PC-3 (cell line): ENCODE measurements around the gene CHGA.

Experiments used
- CTCF ChIP-seq: fragments of 300-600 bp; sonication (generic); conservative IDR thresholded peaks from 2 replicates; pipeline ENCODE4 v1.5.1; 2017; ENCODE audit warnings: antibody characterized with exemption, low read depth, mild to moderate bottlenecking, low read length
- EZH2 ChIP-seq: fragments of 300-600 bp; sonication (generic); IDR thresholded peaks from one replicate; pipeline ENCODE4 v1.6.1; 2017; ENCODE audit warnings: antibody characterized with exemption, mild to moderate bottlenecking, low read length; ENCODE audit not compliant: unreplicated experiment

- TF ChIP-seq CTCF: no peak
- TF ChIP-seq EZH2: no peak
These were observed 4.0 kb downstream of the CHGA start for GRCh38 chr14:92926931-92927330.
